GM19438 (cell line): Measurements from ENCODE around the gene COA7.
"Not testable (repeated sequence)": the region's sequence is repeated elsewhere in the genome, so short reads cannot be mapped to it uniquely, and the experiment has no call there.

Experiments used
- ATAC-seq: cut with Tn5 transposase; IDR thresholded peaks from one replicate; pipeline ENCODE4 v1.9.1; 2021; ENCODE audit warnings: low read depth; ENCODE audit not compliant: unreplicated experiment

COA7 gene

DNA sequence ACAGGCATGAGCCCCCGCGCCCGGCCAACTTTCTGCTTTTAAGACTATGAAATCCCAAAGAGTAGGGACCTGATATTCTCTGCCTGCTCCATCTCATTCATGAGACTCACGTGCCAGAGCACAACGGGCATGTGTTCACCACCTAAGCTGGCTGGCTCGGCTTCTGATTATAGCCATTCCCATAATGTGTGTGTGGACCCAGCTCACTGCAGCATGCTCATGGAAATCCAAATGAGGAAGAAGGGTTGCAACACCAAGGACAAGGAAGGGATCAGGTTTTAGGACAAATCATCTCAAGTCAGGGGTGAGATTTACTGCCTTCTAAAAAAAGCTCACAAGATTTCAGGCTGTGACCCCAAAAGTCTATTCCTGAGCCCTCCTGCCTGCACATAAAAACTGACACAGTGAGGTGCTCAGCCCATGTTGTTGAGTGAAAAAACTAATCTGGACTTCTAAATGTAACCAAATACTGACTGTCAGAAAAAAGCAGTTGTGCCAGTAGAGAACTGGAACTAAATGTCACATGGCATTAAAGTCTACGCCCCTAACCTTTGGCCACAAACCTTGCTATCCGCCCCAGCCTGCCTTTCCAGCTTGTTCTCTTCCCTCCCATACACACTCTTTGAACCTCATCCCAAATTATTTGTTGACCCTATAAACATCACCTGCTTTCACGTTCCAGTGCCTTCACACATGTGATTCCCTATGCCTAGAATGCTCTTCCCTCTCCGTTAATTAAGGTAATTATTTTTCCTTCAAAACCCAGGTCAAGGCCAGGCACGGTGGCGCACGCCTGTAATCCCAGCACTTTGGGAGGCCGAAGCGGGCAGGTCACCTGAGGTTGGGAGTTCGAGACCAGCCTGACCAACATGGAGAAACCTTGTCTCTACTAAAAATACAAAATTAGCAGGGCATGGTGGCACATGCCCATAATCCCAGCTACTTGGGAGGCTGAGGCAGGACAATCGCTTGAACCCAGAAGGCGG, 9.1 kb upstream of the COA7 start:
- no peak for ATAC-seq

DNA sequence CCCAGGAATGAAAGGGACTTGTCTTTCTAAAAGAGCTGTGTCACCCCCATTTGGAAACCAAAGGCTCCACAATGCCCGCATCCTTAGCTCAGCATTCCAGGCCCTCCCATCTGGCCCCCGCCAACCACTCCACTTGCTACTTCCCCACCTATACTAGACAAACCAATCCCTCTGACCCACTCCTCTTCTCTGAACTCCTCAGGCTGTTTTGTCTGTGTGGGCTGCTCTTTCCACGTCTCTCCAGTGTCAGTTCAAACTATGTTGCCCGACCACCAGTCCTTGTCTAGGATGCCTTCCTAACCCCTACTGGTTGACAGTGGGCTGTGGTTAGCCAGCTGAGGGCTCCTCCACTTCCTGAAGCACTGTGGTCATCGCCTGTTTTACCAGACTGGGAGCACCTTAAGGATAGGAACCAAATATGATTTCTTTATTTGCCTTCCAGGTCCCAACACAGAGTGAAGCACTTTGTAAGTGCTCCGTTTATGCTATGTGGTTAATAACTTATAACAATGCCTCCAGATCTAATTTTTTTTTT, 8.1 kb upstream of the COA7 start:
- no peak for ATAC-seq

DNA sequence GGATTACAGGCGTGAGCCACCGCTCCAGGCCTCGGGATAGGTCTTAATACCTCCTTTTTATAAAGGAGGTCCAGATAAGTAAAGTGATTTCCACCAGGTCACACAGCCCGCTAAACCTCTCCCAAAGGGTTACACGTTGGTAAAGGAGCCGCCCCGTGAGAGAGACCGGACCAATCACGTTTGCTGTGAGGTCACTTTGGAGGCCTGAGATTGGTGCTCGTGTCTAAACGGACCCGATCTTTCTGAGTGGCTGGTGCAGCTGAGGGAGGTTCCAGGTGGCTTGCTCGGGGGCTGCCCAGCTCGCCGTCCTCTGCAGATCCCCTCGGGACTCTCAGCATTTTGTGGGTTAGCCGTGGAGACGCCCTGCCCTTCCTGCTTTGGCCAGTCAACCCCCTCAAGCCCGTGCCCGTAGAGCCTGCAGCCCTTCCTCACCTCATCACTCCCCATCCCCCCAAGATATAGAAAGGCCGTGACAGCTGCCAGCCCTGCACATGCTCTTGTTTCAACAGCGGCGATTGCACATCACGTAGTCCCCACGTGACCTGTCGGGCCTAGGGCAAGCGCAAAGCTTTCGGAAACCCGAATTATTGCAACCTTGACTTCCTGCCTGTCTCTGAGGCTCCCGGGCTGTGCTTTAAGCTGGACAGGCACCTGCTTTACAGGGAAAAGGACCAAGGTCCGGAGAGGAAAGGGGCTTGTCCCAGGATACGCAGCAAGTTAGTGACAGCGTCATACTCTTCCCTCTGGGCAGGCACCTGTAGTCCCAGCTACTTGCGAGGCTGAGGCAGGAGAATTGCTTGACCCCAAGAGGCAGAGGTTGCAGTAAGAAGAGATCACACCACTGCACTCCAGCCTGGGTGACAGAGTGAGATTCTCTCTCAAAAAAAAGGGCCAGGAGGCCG, 5.0 kb upstream of the COA7 start:
- peak; percentile 86 for ATAC-seq

DNA sequence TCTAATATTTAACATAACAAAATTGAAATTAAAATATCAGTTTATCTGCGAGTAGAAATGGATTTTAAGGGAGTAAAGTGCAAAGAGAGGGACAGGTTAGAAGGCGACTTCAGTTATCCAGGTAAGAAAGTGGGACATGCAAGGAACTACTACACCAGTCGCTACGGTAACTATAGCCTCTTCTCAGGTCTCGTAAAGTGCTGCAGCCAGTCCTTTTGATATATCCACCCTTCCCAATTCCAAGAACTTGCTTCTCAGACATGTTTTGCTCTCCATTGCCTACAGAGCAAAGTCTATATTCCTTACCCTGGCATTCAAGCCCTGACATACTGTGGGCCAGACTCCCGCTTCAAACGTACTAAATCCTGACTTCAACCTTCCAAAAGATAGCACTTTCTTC, 2.5 kb downstream of the COA7 start:
- no peak for ATAC-seq

DNA sequence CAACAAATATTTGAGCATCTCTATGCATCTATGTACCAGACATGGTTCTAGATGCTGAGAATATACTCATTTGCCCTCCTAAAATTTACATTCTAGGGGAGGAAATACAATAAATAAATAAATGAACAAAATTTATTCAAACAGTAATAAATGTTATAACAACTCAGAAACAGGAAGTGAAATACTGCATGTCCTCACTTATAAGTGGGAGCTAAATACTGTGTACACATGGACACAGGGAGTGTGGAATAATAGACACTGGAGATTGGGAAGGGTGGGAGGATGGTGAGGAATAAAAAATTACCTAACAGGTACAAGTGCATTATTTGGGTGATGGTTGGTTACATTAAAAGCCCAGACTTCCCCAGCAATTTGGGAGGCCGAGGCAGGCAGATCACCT, 4.3 kb downstream of the COA7 start:
- no peak for ATAC-seq

DNA sequence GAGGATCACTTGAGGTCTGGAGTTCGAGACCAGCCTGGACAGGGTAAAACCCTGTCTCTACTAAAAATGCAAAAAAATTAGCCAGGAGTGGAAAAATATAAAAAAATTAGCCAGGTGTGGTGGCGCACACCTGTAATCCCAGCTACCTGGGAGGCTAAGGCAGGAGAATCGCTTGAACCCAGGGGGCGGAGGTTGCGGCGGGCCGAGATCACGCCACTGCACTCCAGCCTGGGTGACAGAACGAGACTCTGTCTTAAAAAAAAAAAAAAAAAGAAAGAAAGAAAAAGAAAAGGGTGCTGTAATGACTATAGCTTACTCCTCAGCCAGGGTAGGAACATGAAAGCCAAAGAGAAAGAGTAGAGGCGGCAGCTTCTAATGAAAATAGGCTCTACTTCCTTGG, 4.8 kb downstream of the COA7 start:
- ATAC-seq, result not testable (repeated sequence)

DNA sequence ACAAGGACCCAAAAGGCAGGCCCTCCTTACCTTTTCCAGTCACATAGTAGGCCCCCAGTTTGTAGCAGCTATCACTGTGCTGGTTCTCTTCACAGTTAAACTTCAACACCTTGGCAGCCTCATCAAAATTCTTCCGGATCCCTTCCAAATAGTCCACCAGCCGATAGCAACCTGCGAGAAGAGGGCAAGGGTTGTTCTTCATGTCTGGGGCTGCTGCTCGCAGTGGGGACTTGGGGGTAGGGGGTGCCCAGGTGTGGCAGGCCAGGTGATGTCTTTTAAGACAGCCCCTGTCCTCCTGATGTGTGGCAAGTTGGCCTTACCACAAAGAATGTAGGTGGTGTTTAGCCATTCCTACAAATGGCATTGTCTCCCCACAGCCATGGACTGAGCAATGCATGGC, 5.5 kb downstream of the COA7 start:
- no peak for ATAC-seq

DNA sequence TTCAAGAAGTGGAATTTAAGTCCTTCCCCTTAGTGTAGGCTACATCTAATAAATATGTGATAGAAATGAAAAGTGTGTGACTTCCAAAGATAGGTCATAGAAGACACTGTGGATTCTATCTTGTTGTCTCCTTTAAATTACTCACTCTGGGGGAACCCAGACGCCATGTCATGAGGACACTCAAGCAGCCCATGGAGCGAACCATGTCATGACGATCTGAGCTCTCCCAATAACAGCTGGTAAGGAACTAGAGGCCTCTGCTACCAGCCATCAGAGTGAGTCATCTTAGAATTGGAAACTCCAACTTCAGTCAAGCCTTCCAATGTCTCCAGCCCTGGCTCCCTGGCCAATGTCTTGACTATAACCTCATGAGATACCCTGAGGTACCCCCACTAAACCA, 6.3 kb downstream of the COA7 start:
- ATAC-seq, result no peak

DNA sequence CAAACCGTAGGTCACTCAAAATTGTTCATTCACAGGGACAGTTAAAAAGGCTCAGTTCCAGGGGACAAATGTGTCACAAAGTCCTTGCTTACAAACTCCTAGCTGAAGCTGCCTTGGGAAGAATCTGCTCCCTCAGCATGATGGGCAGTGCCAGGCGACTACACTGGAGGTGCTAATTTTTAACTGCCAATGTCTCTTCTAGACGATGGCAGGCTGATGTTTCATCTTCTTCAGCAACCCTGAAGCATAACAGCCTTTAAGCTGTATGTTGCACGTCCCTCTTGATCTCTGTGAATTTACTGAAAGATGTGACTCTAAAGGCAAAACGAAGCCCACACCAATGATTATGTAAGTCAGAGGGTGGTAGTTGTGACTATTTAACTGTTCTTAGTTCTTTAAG, 11.3 kb downstream of the COA7 start:
- no peak for ATAC-seq

DNA sequence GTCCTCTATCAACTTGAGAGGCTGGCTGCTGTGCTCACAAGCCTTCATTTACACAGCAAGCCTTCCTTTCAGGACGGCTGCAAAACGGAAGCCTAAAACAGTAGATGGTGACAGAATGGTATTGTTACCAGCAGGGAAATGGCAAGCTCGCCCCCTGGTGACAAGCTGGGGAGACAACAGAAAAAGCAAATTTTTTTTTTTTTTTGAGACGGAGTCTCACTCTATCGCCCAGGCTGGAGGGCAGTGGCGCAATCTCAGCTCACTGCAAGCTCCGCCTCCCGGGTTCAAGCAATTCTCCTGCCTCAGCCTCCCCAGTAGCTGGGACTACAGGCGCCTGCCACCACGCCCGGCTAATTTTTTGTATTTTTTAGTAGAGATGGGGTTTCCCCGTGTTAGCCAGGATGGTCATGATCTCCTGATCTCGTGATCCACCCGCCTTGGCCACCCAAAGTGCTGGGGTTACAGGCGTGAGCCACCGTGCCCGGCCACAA, 11.8 kb downstream of the COA7 start:
- peak; percentile 66 for ATAC-seq

DNA sequence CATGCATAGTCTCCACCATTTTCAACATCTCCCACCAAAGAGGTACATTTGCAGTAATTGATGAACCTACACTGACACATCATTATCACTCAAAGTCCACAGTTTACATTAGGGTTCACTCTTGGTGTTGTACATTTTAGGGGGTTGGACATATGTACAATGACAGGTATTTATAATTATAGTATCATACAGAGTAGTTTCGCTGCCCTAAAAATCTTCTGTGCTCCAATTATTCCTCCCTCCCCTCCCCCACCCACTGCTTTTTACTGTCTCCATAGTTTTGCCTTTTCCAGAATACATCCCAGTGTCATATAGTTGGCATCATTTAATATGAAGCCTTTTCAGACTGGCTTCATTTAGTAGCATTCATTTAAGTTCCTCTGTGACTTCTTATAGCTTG, 13.6 kb downstream of the COA7 start:
- ATAC-seq, result no peak

DNA sequence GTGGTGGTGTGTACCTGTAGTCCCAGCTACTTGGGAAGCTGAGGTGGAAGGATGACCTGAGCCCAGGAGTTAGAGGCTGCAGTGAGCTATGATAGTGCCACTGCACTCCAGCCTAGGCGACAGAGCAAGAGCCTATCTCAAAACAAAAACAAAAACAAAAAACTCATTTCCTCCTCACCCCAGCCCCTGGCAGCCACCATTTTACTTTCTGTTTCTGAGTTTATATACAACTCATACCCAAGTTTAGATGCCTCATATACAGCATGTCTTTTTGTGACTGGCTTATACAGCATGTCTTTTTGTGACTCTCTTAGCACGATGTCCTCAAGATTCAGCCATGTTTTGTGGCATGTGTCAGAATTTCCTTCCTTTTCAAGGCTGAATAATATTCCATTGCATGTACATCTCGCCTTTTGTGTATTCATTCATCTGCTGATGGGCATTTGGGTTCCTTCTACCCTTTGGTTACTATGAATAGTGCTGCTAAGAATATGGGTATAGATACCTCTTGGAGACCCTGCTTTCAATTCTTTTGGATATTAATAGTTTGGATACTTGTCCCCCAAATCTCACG, 14.7 kb downstream of the COA7 start:
- ATAC-seq, result no peak

DNA sequence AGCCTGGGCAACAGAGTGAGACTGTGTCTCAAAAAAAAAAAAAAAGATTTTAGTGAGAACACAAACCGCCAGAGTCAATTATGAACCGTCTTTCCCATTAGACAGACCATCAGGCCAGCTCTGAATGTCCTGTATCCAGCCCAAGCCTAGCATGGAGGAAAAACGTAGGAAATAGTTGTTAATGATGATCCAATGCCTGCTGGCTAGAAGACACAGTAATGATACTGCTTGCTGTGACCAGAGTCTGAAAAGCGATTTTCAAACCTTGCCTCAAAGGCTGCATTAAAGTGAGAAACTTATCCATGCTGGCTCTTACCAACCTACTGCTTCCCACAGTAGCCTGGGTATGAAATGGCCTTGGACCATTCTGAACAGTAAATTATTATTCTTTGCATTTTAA, 17.0 kb downstream of the COA7 start:
- ATAC-seq, result no peak

DNA sequence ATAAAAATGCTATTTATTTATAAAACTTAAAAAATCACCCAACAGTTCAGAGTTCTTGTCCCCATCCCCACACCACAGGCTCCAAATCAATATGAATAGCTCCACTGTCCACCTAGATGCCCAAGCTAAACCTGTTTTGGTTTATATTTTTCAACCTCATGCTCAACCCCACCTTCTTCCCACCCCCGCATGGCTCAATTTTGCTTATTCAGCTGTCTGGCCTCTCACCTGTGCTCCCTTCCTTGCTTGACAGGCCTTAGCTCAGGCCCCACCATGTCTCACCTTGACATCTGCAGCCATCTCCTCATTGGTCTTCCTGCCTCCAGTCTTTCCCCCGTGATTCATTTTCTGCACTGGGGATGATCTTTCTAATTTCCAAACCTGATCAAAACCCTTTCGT, 17.8 kb downstream of the COA7 start:
- ATAC-seq, result no peak

DNA sequence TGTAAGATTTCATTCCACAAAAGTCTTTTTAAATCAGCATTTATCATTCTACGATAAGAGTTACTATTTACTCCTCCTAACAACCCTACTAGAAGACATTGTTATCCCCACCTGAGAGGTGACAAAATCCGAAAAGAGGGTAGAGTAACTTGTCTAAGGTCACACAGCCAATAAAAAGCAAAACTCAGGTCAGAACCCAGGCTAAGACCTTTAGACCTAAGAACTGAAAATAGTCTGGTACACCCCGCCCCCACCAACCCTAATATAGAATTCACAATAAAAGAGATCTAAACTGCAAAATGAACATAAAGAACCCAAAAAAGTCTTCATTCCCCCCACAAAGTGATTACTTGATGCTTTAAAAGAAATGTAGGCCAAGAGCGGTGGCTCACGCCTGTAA, 18.6 kb downstream of the COA7 start:
- no peak for ATAC-seq

DNA sequence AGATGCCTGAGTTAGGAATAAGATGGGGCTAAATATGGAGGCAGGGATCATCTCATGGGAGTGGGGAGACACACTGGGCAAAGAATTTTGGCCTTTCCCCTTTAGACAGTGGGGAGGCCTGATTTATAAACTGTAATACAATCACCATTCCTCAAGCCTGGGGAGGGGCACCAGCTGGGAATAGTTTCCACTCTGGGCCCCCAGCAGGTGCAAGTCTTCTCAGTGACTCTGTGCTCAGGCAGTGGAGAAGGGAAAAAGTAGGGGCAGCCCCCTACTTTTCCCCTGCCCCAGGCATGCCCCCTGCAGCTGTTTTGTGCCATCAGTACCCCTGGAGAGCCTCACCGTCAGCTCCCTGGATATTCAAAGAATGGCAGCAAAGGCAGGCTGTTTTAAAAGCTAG, 19.1 kb downstream of the COA7 start:
- no peak for ATAC-seq

DNA sequence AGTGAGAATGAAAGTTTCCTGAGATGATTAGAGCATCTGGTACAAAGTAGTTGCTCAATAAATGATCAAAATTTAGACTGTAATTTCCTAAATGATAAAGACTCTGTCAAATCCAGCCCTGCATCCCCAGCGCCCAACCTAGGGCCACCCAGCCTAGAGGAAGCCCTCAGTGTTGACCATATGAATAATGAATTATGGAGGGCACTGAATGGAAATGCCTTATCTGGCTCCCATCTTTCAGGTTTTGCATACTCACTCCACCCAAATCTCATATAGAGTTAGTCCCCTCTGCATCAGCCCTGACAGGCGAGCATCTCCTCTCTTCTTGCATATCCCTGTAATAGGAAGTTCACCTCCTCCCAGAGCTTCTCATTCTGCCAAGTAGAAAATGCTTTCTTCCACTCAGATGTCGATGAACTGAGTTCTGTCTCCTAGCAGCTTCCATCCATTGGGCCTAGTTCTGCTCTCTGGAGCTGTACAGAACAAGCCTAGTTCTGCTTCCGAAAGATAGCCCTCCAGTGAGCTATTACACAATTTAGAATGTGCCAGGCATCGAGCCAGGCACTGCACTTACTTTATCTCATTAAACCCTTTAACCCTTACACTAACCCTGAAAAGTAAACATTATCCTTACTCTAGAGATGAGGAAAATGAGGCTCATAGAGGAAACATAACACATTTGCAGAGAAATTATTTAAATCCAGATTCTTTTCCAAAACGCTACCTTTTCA, 20.9 kb downstream of the COA7 start:
- no peak for ATAC-seq

DNA sequence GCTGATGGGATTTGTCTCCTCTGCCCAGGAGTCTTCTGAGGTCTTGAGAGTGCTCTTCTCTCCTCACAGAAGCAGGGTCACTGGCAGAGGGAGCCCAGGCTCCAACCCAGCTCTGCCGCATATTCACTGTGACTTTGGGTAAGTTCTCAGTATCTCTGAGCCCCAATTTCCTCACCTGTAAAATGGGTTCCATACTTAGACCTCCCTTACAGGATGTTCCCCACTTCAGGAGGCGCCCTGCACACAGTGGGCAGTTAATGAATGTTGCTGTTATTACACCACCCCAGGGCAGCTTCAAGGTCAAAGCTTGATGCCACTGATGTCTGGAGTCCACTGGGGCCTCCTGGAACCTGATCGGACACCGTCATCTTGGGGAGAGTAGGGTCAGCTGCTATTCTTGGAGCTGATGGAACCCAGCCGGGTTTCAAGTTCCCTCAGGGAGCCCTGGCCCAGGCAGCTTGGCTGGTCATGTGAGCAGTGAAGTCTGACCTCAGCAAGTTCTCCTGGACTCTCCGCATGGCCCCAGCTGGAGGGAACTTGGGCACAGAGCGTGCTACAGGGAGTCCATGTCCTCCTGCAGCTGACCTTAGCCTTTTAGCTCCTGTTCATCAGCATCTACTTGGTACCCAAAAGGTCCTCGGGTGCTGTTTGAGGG, 21.8 kb downstream of the COA7 start:
- ATAC-seq, result no peak

DNA sequence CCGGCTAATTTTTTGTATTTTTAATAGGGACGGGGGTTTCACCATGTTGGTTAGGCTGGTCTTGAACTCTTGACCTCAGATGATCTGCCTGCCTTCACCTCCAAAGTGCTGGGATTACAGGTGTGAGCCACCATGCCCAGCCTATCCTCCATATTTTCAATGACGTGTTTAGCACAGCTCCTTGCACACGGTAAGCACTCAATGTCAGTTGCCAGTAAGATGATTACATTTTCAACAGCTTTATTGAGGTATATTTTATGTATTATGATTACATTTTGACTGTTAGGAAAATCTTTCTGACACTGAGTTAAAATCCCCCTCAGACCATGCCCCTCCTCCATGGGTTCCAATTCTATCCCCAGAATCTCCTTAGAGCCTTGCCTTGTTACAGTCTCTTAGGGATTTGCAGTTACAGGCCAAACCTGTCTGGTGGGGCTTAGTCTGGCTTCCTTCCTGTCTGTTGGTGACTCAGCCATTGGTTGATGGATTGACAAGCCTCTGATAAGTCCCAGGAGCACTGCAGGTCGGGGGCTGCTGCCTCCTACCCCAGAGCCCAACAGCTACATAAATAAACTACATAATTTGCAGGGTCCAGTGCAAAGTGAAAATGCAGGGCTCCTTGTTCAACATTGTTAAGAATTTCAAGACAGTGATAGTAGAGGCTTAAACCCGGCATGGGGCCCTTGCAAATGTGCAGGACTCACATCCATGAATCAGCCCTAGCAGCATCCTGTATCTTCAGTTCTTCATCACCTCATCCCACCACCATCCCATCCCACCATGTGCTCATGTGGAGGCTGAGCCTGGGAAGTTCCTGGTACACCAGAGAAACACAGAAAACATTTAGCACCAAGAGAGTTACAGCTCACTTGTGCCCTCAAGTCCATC, 23.4 kb downstream of the COA7 start:
- ATAC-seq, result no peak
